ENCODE measurements around the gene PDIA4.

GRCh38 chr7:149006345-149006725 lies 22.0 kb downstream of the PDIA4 start:
- TF ChIP-seq CTCF (IDR thresholded peaks at IDR 0.05), result no peak
- no peak for TF ChIP-seq POLR2A (IDR thresholded peaks at IDR 0.05)
- no peak for TF ChIP-seq EP300 (IDR thresholded peaks at IDR 0.05)
